HG03558 (cell line): ENCODE results near the gene TBC1D10A.

Source experiments
- ATAC-seq: cut with Tn5 transposase; IDR thresholded peaks from one replicate; pipeline ENCODE4 v1.9.1; 2021; ENCODE audit warnings: moderate number of reproducible peaks; ENCODE audit not compliant: unreplicated experiment; ENCODE audit errors: extremely low read depth

TBC1D10A gene

DNA sequence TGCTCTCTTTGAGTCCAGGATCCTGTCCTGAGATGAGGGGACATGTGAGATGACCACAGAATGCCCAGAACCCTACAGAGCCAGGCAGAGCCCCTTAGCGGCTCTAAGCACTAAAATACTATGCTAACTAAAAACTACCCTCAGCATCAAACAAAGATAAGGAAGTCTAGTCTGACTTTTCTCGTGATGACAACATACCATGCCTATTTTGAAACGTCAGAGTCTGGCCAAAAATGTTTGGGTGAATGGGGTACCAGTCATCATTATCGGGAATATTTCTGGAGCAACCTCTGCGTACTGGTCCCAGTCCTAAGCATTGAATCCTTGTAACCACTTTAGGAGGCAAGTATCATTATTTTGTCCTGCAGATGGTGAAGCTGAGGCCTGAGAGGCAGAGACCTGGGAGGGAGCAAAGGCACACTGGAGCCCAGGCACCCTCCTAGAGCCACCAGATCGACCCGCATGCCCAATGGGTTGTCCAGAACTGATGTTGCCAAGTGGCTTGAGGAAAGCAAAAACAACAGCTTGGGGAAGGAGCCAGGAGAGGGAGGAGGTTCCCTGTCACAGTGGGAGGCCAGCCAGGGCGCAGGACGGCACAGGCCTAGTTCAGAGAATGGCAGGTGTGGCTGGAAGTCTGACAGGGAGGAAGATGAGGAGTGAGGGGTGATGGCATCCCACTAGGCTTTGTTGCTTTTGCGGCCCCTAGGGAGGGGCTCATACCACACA, 52.9 kb downstream of the TBC1D10A start:
- no peak for ATAC-seq

DNA sequence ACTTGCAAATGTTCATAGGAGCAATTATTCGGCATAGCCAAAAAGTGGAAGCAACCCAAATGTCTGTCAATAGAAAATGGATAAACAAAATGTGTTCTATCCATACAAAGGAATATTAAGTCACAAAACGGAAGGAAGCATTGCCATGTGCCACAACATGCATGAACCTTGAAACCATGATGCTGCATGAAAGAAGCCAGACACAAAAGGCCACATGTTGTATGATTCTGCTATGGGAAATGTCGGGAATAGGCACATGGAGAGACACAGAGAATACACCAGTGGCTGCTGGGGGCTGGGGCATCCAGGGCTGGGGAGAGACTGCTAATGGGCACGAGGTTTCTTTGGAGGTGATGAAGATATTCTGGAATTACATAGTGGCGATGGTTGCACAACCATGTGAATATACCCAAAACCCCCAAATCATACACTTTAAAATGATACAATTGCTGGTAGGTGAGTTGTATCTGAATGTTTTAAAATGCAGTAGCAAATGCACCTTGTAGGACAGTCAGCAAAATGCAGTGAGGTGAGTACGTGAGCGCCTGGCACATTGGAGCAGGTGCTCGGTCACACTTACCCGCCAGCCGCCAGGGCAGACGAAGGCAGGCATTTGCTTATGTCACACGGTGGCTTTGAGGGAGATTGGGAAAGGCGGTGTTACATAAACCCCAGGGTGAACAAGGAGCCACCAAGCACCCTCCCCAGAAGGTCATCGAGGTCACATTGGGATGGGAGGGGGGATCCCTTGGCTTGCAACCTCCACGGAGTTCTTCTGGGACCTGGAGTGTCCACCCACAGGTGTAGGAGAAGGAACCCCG, 53.8 kb downstream of the TBC1D10A start:
- ATAC-seq, result no peak

DNA sequence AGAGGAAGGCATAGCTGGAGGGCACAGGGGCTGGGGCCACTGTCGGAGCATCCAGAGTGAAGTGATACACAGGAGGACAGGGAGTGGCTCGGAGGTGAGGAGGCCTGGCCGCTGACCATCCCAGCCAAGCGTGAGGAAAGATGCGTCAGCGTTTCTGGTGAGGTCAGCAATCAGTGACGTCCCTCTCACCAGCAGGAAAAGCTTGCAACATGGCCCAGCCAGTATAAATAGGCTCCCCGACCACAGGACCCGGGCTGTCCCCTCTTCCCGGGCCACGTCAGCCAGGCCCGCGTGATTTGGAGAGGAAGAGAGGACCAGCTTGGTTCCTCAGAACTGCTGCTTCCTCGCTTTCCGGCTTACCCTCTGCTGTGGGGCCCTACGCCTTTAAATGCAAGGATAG, 55.9 kb downstream of the TBC1D10A start:
- no peak for ATAC-seq

DNA sequence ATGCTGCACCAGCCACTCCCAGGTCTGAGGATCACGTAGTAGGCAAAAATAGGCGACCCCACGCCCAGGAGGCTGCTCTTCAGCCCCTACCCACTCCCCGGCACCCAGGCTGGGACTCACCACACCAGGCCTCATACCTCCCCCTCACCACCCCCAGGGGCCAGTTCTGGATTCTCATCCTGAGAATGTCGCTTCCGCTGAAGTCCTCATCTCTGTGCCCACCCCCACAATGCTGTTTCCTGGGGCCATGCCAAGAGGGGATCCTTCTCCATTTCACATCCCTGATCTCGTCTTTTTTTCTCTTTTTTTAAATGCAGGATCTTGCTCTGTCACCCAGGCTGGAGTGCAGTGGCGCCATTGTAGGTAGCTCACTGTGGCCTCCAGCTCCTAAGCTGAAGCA, 58.4 kb downstream of the TBC1D10A start:
- no peak for ATAC-seq

DNA sequence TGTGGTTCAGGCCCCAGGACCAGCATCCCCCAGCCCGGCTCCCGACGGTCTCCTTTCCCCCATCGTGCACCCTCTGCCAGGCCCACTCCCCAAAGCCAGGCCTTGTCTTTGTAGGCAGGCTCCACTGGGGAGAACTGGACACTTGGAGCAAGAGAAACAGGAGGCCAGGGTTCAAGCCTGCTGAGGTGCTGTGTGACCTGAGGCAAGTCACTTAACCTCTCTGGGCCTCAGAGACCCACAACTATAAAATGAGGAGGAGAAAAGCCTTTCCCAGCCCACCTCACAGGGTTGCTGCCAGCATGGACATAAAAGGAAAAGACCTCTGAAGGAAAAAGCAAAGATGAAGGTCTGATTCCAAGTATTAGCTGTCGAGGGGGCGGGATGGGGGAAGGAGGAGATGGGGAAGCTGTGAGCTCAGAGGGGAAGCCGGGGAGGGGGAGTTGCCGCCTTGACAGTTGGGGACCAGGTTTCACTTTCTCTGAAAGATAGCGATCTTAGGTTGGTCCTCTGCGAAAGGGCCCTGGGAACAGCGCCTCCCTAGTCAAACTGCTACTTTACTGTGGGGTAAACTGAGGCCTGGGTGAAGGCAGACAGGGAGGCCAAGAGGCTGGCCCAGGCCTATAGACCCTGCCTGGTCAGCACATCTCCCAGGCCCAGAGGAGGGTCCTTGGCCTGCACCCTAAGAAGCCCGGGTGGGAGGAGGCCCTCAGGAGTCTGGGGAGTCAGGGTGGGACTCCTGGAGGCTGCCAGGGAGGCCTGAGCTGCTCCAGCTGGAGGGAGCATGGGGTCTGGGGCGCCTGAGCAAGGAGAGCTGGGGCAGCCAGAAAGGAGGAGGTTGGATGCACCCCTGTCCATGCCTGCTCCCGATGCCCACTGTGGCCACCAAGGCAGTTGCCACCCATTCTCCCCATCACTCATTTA, 59.1 kb downstream of the TBC1D10A start:
- no peak for ATAC-seq

DNA sequence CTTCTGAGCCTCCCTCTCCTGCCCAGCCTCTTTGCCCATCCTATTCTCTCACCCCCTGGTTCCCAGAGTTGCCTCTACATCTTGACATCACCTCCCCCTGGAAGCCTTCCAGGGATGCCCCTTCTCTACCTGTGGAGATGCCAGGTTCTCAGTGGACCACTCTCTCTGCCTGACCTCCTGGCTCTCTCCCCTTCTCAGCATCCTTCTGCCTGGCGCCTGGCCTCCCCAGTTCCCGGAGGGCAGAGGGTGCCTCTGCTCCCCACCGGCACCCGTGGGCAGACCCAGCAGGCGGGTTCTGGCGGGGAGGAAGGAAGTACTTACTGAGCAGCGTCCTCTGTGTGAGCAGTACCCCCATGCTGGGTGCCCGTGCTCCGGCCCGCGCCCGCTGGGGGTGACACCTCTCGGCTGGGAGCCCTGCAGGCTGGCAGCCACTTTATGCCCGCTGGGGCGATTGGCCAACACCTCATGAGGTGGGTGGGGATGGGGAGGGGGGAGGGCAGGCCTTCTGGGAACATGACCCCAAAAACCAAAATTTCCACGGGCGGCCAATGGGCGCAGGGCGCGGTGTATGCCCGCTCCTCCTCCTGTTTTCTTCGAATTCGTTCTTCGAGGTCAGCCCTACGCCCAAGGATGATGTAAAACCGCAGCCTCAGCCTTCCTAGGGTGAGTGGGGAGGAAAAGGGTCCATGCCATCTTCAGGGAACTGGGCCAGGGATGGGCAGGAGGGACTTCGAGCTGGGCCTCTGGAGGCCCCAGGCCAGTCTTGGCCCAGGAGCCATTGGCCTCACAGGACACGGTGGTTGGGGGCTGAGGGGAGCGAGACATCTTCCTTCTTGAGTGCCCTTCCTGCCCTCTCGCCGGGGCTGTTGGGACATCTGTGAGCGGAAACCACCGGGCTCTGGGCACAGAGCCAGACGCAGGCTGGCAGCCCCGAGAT, 60.0 kb downstream of the TBC1D10A start, which contains the start of gene OSM:
Gene OSM, minus strand, starts transcription at position 407 of the 937 bp plus-strand sequence. Its CDS starts 52 bp downstream, at position 355.
- ATAC-seq, result no peak

DNA sequence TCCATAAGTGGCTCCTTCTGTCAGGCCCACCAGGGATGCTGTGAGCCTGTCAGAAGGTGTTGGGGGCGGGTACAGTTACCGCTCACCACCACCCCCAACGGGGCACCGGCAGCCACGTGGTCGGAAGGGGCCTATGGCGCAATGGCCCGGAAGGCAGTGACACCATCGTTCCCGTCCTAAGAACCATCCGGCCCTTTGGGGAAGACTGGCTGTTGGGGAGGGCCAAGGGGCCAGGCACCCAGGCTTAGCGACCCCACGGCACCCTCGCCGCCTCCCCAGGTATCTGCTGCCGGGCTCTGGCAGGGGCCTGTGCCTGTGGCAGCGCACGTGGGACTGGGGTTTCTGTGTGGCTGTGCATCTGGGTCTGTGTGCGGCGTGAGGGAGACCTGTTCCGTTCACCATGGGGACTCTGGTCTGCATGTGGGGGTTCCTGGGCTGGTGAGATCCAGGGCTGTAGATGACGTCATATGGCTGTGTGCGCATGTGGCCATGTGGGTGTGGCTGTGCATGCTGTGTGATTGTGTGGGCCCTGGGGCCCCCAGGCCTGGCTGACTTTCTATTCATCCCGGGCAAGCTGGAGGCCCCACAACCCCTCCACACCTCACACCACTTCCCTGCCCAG, 60.8 kb downstream of the TBC1D10A start:
- peak; percentile 48 for ATAC-seq

DNA sequence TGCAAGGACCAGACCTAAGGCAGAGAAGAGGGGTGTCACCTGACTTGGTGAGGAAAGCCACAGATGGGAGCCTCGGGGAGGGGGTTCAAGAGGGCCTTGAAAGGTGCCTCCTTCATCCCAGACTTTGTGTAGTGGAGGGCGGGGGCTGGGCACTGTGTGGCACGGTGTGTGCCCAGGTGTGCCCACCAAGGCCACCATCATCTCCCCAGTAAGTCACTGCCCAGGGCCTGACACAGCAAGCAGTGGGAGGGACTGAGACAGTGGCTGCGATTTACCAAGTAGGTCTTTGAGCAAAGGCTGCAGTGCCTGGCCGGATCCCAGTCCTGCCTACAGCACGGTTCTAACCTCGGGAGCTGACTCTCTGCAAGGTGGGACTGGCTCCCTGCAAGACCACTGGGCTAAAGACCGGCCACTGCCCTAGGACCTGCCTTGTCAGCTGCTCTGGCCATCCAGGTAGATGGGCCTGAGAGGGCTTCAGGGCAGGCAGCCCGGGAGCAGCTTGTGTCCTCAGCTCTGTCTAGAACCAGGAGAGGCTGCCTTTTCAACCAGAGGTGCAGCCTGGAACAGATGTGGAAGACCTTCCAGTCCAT, 61.5 kb downstream of the TBC1D10A start:
- ATAC-seq, result no peak

DNA sequence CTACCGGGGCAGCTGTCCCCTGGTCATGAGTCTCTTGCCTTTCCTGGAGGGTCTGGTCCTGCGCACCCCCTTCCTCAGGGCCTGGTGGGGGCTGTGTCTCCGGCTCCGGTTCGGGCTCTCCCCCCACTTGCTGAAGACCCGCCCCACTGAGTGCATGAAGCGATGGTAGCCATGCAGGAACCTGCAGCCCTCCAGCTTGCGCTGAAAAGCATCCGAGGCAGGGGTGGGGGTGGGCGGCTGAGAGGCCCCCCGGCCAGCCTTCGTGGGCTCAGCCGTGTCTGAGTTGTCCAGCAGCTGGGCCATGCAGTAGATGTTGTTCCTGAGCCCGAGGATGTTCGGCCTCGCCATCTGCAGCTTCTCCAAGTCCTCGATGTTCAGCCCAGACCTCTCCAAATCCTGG, 62.9 kb downstream of the TBC1D10A start:
- no peak for ATAC-seq

DNA sequence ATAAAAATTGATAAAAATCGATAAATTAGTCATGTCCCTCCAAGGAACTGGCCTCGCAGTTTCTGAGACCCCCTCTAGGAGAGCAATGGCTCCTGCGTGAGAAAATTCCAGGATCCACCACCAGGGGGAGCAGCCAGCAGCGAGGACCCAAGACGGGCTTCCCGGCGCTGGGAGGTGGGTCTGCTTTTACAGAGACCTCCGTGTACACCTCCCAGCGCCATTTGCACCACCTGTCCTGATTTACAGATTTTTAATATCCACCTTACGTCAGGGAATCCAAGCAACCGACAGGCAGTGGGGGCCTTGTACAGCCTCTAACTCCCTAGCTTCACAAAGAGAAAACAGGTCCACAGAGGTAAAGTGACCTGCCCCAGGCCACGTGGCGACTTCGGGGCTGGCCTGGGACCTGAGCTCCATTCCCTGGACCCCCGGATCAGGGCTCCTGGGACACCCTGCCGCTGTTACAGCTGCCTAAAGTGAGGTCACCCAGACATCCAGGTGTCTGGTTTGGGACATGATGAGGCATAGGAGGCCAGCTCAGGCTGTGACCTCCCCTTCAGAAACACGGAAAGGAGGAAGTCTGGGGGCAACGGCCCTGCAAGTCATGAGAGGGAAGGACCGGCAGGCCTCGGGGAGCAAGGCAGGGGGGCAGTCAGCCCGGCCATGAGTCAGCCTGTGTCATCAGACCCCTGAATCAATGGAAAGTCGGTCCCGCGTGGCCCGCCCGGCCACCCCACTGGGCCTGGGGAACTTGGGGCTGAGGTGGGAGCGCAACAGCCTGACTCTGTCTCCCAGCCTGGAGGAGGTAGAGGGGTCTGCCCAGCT, 63.6 kb downstream of the TBC1D10A start:
- ATAC-seq, result no peak

DNA sequence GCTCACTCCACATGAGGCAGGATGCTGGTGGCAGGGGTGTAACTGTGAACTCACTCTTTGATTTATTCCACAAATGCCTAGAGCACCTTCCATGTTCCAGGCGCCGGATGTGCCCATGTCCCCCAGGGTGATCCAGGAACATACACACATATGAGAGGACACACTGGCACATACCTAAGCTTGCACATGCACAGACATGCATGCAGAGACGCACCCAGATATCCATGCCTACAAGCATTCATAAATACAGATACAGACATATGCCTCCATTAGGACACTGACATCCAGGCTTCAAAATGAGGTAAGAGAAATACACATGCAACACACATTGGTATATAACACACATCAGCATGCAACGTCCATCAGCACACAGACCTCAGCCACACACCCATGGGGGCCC, 64.6 kb downstream of the TBC1D10A start:
- ATAC-seq, result no peak

DNA sequence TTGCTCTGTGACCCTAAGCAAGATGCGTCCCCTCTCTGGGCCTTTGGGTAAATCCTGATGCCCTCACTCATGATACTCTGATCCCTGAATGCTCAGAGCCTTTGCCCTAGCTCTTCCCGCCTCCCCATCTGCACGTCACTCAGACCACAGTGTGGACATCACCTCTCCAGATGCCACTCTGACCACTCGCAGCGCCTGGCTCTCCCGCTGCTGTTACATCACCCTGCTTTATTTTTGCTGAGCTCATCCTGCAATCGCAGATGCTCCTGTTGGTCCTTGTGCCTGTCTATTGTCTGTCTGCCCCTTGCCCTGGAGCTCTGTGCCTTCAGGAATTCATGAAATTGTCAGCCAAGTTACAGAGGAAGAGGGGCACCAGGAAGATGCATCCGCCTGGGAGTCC, 65.6 kb downstream of the TBC1D10A start:
- no peak for ATAC-seq

DNA sequence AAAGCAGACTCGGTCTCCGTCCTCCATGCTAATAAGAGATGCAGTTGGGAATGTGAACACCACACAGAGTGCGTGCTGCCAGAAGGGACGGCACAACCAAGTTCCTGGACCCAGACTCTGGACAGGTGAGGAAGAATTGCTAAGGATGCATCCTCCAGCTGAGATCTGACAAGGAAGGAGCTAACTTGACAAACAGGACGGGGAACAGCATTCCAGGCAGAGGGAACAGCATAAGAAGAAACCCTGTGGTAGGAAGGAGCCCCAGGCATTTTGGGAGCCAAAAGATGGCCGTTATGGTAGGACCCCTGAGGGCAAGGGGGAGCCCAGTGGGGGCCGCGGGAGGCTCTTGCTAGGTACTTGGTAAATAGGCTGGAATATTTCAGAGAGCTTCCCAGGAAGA, 66.1 kb downstream of the TBC1D10A start:
- no peak for ATAC-seq

DNA sequence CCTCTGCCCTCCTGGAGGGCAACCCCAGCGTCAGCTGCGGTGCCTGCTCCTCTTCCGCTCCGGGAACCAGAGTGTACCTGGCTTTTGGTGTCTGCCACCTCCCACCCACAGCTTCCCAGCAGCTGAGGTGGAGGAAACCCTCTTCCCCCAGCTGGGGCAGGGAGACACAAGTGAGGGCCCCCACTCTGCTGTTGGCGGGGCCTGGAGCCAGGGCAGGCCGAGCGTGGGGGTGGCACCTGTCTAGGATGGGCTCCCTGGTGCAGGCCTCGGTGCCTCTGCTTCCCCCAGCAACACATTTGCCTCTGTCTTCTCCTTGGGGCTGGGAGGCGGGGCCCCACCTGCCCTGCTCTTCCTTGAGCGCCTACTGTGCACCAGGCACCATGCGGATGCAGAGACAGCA, 66.5 kb downstream of the TBC1D10A start:
- no peak for ATAC-seq

DNA sequence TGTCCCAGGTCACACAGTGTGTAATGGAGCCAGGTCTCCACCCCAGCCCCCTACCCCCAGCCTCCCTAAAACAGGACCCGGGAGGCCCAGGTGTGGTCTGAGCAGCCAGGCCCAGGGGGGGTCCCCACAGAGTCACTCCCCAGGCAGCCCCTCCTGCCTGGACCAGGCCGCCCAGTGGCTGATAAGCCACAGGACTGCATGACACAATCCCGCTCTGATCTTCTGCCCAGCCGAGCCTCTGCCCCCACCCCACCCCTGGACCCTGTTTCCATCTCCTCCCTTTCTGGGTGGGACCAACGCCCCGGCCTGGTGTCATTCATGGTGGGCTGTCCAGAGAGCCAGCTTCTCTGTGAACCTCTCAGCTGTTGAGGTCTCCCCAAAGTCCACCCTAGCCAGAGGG, 72.4 kb downstream of the TBC1D10A start:
- ATAC-seq, result no peak

DNA sequence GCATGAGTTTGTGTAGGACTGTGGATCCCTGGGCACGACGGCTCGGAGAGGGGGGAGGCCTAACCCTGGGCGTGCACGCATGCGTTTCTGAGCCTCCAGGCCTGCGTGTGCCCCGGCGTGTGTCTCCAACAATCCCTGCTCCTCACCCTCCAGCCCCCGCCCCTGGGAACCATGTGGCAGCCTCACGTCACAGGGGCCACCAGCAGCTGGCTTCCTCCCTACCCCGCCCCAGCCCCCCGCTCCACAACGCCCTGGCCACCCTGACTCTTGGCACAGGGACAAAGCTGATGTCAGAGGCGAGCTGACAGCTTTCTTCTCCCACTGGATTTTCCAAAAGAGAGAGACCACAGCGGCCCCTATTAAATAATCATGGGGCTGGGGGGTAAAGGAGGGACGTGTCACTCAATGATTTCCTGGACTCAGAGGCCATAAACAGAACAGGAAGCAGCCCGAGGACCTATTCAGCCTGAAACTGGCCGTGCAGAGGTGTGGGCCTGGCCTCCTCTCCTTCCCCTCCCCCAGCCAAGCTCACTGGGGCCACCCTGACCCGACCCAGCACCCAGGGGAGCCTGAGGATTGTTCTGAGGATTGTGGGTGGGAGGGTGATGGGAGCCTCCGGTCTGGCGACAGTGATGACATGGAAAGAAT, 73.4 kb downstream of the TBC1D10A start:
- no peak for ATAC-seq

DNA sequence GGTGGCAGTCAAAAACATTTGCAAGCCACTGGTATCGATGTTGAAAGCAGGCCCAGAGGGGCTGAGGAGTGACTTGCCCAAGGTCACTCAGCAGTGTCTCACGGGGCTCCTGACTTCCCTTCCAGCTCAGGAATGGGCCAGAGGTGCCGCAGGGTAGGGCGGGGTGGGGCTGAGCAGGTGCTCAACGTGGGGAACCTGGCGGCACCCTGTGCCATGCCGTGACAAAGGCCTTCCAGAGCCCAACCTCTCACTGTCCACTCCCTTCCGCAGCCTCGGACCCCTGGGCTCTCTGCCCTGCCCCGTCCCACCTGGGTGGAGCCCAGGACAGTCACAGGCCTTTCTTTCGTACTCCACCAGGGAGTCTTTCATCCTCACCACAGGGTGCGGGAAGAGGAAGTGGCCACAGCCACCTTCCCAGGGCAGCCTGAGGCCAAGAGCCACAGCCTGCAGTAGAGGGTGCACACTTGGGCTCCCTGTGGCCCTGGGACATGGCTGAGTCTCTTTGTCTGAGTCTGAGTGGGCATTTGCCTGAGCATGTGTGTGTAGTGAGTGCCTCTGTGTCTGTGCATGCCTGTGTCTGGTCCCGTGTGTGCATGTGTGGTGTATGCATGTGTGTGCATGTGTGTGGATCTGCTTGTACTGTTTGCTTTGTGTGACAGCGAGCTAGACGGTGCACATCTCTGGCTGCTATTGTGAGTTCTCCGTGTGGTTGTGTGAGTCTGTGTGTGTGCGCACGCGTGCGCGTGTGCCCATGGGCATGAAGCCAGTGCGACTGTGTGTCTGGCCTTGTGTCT, 74.1 kb downstream of the TBC1D10A start:
- no peak for ATAC-seq
